TTC549 (cell line): Measurements from ENCODE around the gene HYAL3.
"Not testable (repeated sequence)": the region's sequence is repeated elsewhere in the genome, so short reads cannot be mapped to it uniquely, and the experiment has no call there.

Experiments
- FAIRE-seq: peaks from 2 replicates; lab custom pipeline; 2012; peaks lifted over from hg19 to GRCh38; lab: Jason Lieb, UNC

The HYAL3 gene

GRCh38 chr3:50255251-50255615, 44.0 kb downstream of the HYAL3 start:
- FAIRE-seq = no peak

GRCh38 chr3:50254577-50255250, 44.5 kb downstream of the HYAL3 start:
- no peak for FAIRE-seq

DNA sequence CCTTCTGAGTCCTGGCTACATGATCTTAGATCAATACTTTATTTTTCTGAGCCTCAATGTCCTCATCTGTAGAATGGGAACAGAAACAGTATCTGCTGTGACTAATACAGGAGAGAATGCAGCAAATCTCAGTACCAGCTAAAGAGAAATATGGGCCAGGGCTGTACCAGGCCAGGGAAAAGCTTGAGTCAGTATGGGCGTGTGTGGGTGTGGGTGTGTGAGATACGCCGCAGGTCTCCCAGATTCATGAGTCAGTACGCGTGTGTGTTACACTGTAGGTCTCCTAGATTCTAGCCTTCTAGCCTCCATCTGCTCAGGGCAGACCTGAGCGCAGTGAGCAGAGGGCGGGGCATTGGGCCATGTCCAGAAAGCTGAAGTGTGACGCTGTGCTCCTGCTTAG, 48.0 kb downstream of the HYAL3 start:
- no peak for FAIRE-seq

DNA sequence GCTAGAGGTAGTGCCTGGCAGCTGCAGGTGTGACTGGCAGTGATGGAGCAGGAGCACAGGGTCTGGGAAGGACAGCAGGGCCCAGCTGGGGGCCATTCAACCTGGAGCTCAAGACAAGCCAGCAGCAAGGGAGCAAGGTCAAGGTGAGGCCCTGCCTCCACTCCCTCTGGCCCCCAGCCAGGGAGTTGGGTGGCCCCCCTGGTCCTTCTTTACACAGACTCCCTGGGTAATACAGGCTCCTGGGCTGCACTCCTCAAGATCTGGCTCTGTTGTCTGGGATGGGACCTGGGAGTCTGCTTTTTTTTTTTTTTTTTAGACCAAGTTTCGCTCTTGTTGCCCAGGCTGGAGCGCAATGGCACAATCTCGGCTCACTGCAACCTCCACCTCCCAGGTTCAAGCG, 48.7 kb downstream of the HYAL3 start:
- no peak for FAIRE-seq

GRCh38 chr3:50249457-50249856, 49.7 kb downstream of the HYAL3 start:
- FAIRE-seq = no peak

DNA sequence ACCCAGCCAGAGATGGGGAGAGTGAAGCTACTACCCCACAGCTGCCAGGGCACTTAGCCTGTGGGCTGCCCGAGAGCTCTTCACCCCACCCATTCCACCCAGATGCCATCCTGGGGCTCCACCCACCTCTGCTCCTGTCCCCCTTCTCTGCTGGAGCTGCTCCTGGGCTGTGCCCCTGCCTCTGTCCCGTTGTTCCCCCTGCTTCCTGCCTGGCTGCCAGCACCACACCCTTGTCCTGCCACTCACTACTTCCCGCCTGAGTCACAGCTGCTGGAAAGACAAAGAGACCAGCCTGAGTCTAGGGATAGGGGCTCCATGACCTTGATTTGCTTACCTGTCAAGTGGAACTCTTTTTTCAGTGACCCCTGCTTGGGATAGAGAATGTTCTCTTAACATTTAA, 50.8 kb downstream of the HYAL3 start:
- FAIRE-seq = no peak

DNA sequence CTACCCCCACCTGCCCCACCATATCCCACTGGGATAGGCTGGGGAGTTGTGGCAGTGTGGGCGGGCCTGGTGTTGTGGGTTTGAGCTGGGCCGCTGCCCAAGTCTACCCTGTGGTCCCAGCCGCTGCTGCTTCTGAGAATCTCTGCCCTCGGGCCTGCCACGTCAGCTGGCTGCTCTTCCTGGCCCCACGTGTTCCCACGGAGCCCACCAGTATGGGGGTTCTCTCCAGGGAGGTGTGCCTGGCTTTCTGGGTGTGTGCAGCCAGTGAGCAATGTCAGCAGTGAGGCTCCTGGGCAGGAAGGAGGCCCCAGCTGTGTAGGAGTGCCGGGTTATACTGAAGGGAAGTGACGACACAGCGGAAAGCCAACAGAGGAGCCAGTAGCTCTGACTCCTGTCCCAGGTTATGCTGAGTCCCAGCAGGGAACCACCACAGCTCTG, 52.7 kb downstream of the HYAL3 start:
- FAIRE-seq = no peak

DNA sequence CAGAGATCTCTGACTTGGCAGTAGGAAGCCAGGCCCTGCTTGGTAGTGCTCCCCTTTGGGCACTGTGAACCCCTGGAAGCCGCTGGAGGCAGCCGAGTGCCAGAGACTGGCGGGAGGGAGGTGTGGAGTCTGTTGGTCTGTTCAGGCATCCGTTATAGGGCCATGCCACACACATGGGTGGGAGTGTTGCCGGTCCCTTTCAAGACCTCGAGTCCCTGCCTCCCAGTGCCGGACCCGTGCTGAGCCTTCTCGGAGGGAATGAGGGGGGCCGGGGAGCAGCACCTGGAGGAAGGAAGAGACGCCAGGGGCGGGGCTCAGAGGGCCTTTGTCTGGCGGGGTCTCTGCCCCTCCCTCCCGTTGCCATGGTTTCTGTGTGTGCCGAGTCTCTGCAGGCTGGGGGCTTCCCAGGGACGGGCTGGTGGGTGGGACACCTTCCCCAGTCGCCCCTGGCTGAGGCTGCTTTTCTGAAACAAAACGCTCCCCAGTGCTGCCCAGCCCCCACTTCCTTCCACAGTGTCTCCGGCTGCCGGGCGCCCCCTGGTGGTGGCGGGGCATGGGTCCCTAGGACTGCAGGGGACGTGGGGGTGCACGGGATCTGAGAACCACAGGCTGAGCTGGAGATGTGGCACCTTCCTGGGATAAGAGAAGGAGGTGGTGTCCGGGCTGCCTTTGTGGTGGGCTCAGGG, 53.2 kb downstream of the HYAL3 start:
- no peak for FAIRE-seq

- no peak for FAIRE-seq
These were observed 53.9 kb downstream of the HYAL3 start for GRCh38 chr3:50245251-50245745.

GRCh38 chr3:50244813-50245212, 54.4 kb downstream of the HYAL3 start:
- not testable (repeated sequence) for FAIRE-seq

GRCh38 chr3:50243543-50243895, 55.7 kb downstream of the HYAL3 start:
- FAIRE-seq = no peak

- no peak for FAIRE-seq
These were observed 56.2 kb downstream of the HYAL3 start for GRCh38 chr3:50242851-50243542.
